Smooth muscle cell (in vitro differentiated cells): Measurements from ENCODE around the gene AKR1C4. TPM values are rescaled to one million over a fixed set of nuclear protein-coding genes. Genes with fewer than 3 reads are reported as not detected.

Source experiments
- DNase-seq: peaks from one replicate; lab custom pipeline; 2025; ENCODE audit not compliant: unreplicated experiment; lab: John Stamatoyannopoulos, UW
- H2AFZ ChIP-seq: fragments of 200-600 bp; sonication (generic); 2 replicates; pipeline ENCODE4 v1.6.0; 2016; ENCODE audit warnings: antibody characterized with exemption, low read depth, mild to moderate bottlenecking
- H3F3A ChIP-seq: fragments of 200-600 bp; sonication (generic); 2 replicates; pipeline ENCODE4 v1.6.0; 2017; ENCODE audit warnings: antibody characterized with exemption, low read depth
- H3K27ac ChIP-seq: fragments of 200-600 bp; sonication (generic); 2 replicates; pipeline ENCODE4 v1.5.1; 2016; ENCODE audit warnings: low read depth, mild to moderate bottlenecking
- H3K27me3 ChIP-seq: fragments of 200-600 bp; sonication (generic); 2 replicates; pipeline ENCODE4 v1.6.1; 2016; ENCODE audit warnings: low read depth, mild to moderate bottlenecking
- H3K36me3 ChIP-seq: fragments of 200-600 bp; sonication (generic); 2 replicates; pipeline ENCODE4 v1.5.1; 2016; ENCODE audit warnings: low read depth
- H3K4me1 ChIP-seq: fragments of 200-600 bp; sonication (generic); 2 replicates; pipeline ENCODE4 v1.5.1; 2016; ENCODE audit warnings: low read depth
- H3K4me2 ChIP-seq: fragments of 200-600 bp; sonication (generic); 2 replicates; pipeline ENCODE4 v1.6.0; 2016; ENCODE audit warnings: mild to moderate bottlenecking
- H3K4me3 ChIP-seq: fragments of 200-600 bp; sonication (generic); 2 replicates; pipeline ENCODE4 v1.5.1; 2016; ENCODE audit warnings: mild to moderate bottlenecking
- H3K79me2 ChIP-seq: fragments of 200-600 bp; sonication (generic); 2 replicates; pipeline ENCODE4 v1.6.0; 2016; ENCODE audit warnings: low read depth, mild to moderate bottlenecking
- H3K9ac ChIP-seq: fragments of 200-600 bp; sonication (generic); 2 replicates; pipeline ENCODE4 v1.6.0; 2016; ENCODE audit warnings: low read depth
- H3K9me3 ChIP-seq: fragments of 200-600 bp; sonication (generic); replicated peaks from 2 replicates; pipeline ENCODE4 v1.5.1; 2016; ENCODE audit warnings: low read depth
- H4K20me1 ChIP-seq: fragments of 200-600 bp; sonication (generic); 2 replicates; pipeline ENCODE4 v1.6.0; 2016; ENCODE audit warnings: low read depth
- CTCF ChIP-seq: fragments of 200-600 bp; sonication (generic); IDR thresholded peaks from 2 replicates; pipeline ENCODE4 v1.5.1; 2017; ENCODE audit warnings: borderline replicate concordance, mild to moderate bottlenecking, antibody characterized with exemption; ENCODE audit not compliant: insufficient read depth, poor library complexity, severe bottlenecking
- WGBS: methylation state at CpG from one replicate; pipeline ENCODE4 v1.1.7; 2016; ENCODE audit warnings: low lambda C conversion rate; 5-methylcytosine and 5-hydroxymethylcytosine counted together
- polyA plus RNA-seq: library from polyadenylated mRNA; unstranded; fragments of >200 nt; fragmentation: Nextera tagmentation; extraction: Ambion mirVana; gene quantifications from 2 replicates; pipeline ENCODE4 v1.2.1, GENCODE V29; 2016
- total RNA-seq: library from RNA; depleted of rRNA; stranded (reverse); fragments of >200 nt; gene quantifications from 2 replicates; pipeline ENCODE4 v1.2.3, GENCODE V29; 2014

The AKR1C4 gene
- total RNA-seq (not detected in 2 replicates), polyA plus RNA-seq (not detected in 2 replicates)

DNA sequence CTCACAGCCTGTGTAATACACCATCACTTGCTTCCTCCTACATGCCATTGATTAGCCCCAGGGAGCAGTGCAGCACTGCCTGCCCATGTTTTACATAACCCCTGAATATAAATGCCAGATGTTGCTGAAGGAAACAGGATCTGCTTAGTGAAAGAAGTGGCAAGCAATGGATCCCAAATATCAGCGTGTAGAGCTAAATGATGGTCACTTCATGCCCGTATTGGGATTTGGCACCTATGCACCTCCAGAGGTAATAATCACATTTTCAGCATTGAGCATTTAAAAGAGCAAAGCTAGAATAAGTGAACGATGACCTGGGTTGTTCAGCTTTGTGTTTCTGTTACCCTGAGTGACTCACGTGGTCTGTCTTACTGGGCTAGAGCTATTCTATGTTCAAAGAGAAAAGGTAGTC, at the start of gene AKR1C4:
AKR1C4 (plus strand) TSS at position 136 of the 412 bp plus-strand sequence; CDS start at position 167, 31 bp downstream.
- Histone ChIP-seq H2AFZ (no peak within 1 kb of the TSS), H3K27ac (no peak within 1 kb of the TSS), H3K4me2 (no peak within 1 kb of the TSS), H3K36me3 (no peaks in the 10 kb centered on the region), H3F3A (no peaks in the 10 kb centered on the region), H4K20me1 (no peaks in the 10 kb centered on the region), H3K9me3 (no peaks in the 10 kb centered on the region), H3K4me3 (no peak within 1 kb of the TSS), H3K9ac (no peak within 1 kb of the TSS), H3K4me1 (no peaks in the 10 kb centered on the region), H3K27me3 (no peaks in the 10 kb centered on the region), H3K79me2 (no peaks in the 10 kb centered on the region)
- TF ChIP-seq CTCF = no peak
- WGBS = 81% methylated on average over 4 of the region's 4 CpGs
- no peak for DNase-seq

DNA sequence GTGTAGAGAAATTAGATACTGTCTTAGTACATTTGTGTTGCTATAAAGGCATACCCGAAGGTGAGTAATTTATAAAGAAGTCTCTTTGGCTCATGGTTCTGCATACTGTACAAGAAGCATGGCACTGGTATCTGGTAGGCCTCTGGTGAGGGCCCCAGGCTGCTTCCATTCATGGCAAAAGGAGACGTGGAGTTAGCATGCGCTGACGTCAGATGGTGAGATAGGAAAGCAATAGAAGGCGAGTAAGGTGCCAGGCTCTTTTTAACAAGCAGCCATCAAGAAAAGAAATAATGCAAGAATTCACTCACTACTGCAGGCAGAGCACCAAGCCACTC, 49.8 kb upstream of the AKR1C4 start:
- Histone ChIP-seq H3F3A (no peaks in the 10 kb centered on the region), H3K4me2 (no peak overlapping the region), H4K20me1 (no peaks in the 10 kb centered on the region), H2AFZ (no peak overlapping the region), H3K4me1 (no peaks in the 10 kb centered on the region), H3K27me3 (no peaks in the 10 kb centered on the region), H3K4me3 (no peak overlapping the region), H3K36me3 (no peaks in the 10 kb centered on the region), H3K27ac (no peak overlapping the region), H3K79me2 (no peaks in the 10 kb centered on the region), H3K9me3 (no peaks in the 10 kb centered on the region), H3K9ac (no peak overlapping the region)
- no peak for DNase-seq
- no peak for TF ChIP-seq CTCF
- 90% methylated on average over 5 of the region's 5 CpGs for WGBS

GRCh38 chr10:5147255-5147980, 49.2 kb upstream of the AKR1C4 start:
- H2AFZ ChIP-seq = no peak overlapping the region
- H3K9ac ChIP-seq = no peak overlapping the region
- H3K27ac ChIP-seq = no peak overlapping the region
- 85% methylated on average over 5 of the region's 5 CpGs for WGBS
- no peak overlapping the region for H3K4me2 ChIP-seq
- no peaks in the 10 kb centered on the region for H3K9me3 ChIP-seq
- no peak for DNase-seq
- H3K4me1 ChIP-seq = no peaks in the 10 kb centered on the region
- no peaks in the 10 kb centered on the region for H3K79me2 ChIP-seq
- no peak for TF ChIP-seq CTCF
- no peaks in the 10 kb centered on the region for H3K27me3 ChIP-seq
- no peaks in the 10 kb centered on the region for H3F3A ChIP-seq
- H3K4me3 ChIP-seq = no peak overlapping the region
- no peaks in the 10 kb centered on the region for H3K36me3 ChIP-seq
- H4K20me1 ChIP-seq = no peaks in the 10 kb centered on the region
